HG03175 (cell line): ENCODE results near the gene REX1BD.
"Not testable (repeated sequence)": the region's sequence is repeated elsewhere in the genome, so short reads cannot be mapped to it uniquely, and the experiment has no call there.

Experiments
- ATAC-seq: cut with Tn5 transposase; IDR thresholded peaks from one replicate; pipeline ENCODE4 v1.9.1; 2021; ENCODE audit warnings: mild to moderate bottlenecking, moderate library complexity; ENCODE audit not compliant: unreplicated experiment

REX1BD gene

GRCh38 chr19:18576383-18576782 is 12.2 kb upstream of the REX1BD start:
- ATAC-seq = no peak

DNA sequence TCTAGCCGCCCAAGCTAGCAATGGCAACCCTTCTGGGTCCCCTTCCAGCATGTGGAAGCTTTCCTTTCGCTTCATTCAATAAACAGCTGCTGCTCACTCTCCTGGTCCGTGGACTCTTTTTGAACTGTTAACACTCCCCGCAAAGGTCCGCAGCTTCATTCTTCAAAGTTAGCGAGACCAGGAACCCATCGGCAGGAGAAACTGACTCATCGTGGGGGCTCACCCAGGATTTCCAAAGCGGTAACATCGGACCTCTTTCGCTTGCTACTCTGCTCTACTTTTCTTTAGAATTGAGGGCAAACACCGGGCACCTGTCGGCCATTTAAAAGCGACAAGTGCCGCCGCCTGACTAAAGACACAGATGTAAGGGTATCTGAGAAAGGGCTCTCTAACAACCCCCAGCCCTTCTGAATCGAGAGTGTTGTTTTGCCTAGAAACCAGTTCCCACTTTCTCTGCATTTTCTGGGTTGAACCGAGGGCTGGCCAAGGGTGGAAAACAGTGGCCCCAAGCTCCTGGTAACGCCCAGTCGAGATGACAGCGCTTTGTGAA is 11.2 kb upstream of the REX1BD start:
- no peak for ATAC-seq

DNA sequence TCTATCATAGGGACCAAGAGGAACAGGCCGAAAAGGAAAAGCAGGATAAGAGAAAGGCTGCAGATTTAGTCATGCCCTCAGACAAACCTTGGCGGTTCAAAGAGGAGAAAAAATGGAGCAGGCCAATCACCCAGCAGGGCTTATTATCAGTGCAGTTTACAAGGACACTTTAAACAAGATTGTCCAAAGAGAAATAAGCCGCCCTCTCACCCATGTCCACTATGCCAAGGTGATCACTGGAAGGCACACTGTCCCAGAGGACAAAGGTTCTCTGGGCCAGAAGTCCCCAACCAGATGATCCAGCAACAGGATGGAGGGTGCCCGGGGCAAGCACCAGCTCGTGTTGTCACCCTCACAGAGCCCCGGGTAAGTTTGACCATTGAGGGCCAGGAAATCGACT is 8.3 kb upstream of the REX1BD start:
- no peak for ATAC-seq

- no peak for ATAC-seq
These were observed 2.3 kb upstream of the REX1BD start for GRCh38 chr19:18586306-18586705.

DNA sequence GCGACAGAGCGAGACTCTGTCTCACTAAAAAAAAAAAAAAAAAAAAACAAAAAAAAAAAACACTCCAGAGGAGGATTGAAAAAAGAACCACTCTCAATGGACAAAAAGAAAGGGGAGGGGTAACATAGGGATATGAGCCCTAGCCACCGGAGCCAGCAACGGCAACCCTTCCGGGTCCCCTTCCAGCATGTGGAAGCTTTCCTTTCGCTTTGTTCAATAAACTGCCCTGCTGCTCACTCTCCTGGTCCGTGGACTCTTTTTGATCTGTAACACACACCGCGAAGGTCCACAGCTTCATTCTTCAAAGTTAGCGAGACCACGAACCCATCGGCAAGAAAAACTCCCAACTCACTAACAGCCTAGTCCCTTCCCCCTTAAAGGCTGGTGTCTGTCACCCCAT is 1.0 kb upstream of the REX1BD start:
- ATAC-seq = no peak

- no peak for ATAC-seq
These were observed 512 bp upstream of the REX1BD start for GRCh38 chr19:18587962-18588610.

DNA sequence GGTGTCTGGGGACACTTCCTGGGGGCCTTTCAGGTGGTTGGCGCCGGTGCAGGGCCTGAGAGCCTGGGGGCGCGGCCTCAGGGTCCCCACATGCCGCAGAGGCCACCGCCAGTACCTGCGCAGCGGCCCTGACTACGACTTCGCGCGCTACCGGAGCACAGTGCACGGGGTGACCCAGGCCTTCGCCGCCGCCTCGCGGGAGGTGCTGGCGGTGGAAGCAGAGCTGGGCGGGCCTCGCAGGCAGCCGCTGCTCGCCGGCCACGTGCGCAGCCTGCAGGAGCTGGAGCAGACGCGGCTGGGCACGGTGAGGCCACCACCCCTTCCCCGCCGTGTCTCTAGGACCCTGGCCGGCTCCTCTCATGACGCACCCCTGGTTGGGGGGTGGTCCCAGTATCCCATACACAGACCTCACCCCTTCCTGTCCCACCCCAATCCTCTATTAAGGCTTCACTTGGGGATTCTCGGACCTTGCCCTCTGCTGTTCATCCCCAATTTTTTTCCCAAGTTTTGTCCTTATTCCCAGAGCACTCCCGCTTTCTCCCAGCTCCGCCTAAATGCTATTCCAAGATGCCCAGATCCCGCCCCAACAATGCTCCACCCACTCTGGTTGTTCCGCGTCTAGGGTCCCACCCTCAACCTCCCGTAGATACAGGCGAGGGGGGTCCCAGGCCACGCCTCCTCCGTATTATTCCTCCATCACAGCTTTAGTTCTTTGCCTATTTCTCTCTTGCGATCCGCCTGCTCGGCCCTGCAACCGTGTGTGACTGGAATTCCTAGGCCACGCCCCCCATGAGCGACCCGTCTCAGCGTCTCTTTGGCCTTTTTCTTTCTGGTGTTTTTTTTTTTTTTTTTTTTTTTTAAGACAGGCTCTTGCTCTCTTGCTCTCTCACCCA is 1.0 kb downstream of the REX1BD start:
- peak; percentile 44 for ATAC-seq

DNA sequence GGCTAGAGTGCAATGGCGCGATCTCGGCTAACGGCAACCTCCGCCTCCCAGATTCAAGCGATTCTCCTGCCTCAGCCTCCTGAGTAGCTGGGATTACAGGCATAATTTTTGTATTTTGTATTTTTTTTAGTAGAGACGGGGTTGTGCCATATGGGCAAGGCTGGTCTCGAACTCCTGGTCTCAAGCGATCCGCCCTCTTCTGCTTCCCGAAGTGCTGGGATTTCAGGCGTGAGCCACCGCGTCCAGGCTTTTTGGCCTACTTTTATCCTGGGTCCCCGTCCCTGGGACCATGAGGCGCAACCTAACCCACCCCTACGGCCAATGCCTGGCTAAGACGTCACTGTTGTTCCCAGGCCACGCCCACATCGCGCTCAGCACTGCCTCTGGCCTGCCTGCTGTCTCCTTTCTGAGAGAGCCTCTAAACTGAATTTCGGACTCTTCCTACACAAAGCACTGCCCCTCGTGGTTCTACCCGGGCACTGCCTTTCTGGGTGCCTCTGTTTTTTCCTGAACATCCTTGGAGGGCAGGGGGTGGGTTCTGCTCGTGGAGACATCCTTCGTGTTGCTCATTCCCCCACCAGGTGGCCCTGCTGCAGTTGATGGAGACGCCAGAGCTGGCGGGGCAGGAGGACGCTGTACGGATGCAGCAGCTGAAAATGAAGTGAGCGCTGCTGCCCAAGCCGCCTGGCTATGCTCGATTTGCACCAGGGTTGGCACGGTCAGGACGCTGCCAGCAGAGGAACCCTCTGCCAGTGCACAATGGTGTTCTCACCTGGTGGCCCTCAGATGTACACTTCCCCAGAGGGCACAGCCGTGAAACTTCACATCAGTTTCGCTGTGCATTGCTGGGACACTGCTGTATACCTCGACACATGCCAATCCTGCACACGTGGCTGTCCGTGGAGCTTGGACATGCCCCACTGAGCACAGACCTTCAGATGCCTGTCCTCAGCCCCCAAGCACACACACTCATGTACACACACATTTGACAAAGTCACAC is 2.0 kb downstream of the REX1BD start:
- no peak for ATAC-seq

- no peak for ATAC-seq
These were observed 3.3 kb downstream of the REX1BD start for GRCh38 chr19:18591735-18592385.

DNA sequence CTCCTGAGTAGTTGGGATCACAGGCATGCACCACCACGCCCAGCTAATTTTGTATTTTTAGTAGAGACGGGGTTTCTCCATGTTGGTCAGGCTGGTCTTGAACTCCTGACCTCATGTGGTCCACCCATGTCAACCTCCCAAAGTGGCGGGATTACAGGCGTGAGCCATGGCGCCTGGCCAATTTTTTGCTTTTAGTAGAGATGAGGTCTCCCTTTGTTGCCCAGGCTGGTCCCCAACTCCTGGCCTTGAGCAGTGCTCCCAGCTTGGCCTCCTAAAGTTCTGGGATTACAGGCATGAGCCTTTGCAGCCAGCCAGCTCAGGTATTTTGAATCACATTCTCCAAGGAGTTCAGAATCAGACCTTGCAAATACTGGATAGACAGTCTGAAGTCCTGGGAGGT is 4.1 kb downstream of the REX1BD start:
- not testable (repeated sequence) for ATAC-seq

- no peak for ATAC-seq
These were observed 4.9 kb downstream of the REX1BD start for GRCh38 chr19:18593367-18594095.

GRCh38 chr19:18594096-18594823 is 5.7 kb downstream of the REX1BD start:
- peak; percentile 57 for ATAC-seq

DNA sequence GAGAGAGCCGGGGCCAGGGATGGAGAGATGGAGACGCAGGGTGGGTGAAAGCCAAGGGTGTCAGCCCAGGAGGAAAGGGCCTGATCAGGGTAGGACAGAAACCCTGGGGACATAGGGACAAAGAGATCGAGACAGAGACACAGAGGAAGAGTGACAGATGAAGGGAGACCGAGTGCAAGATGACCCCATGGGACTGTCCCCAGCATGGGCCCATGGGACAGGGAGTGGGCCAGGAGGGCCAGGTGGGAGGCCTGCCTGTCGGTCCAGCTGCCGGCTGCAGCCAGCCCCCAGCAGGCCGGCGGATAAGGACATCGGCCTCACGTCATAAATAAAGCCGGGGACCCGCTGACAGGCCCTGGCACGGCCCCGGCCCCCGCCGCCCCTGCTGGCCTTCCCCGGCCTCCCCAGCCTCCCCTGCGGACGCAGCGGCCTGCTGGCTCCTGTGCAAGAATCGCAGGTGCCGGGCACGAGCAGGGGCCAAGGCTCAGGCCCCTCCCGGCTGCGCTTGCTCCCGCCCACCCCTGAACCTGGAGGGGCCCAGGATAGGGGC is 6.3 kb downstream of the REX1BD start:
- ATAC-seq = no peak

- ATAC-seq = no peak
These were observed 6.9 kb downstream of the REX1BD start for GRCh38 chr19:18595475-18595874.

DNA sequence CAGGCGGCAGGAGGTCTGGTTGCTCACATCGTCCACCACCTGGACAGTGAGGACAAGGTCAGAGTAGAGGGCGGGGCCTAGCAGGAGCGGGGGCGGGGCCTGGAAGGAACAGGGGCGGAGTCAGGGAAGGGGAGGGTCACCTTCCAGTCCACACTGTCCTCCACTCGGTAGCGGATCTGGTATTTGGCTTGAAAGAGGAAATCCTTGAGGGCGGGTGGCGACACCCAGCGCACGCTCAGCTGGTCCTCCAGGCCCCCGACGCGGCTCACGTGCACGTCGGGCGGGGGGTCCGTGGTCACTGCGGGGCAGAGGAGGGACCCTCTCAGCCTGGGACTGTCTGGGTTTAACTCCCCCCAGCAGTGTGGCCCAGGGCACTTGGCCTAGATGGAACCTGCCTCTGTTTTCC is 8.2 kb downstream of the REX1BD start:
- no peak for ATAC-seq

GRCh38 chr19:18597809-18598660 is 9.4 kb downstream of the REX1BD start:
- ATAC-seq = no peak

DNA sequence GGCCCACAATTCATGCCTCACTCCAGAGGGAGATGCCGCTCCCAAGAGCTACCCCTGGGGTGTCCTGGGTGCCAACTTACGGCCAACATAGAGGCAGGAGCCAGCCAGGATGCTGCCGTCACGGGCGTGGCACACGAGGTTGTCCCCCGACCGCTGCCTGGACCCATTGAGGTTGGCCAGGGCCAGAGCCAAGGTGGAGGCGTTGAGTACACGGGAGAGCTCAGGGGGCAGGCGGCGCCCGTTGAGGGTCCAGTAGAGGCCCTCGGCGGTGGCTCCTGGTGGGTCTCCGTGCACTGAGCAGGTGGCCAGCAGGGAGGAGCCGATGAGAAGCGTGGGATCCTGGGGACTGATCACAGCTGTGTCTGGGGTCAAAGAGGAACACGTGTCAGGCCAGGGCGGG is 10.9 kb downstream of the REX1BD start:
- ATAC-seq = no peak
